GM19372 (cell line): Measurements from ENCODE around the gene AGER.

Source experiments
- ATAC-seq: cut with Tn5 transposase; IDR thresholded peaks from one replicate; pipeline ENCODE4 v1.9.1; 2021; ENCODE audit warnings: mild to moderate bottlenecking, low read depth, moderate library complexity; ENCODE audit not compliant: unreplicated experiment

AGER gene

GRCh38 chr6:32174416-32174815, 9.6 kb downstream of the AGER start:
- ATAC-seq, result no peak

GRCh38 chr6:32173051-32173727, 10.9 kb downstream of the AGER start:
- no peak for ATAC-seq

- no peak for ATAC-seq
These were observed 12.8 kb downstream of the AGER start for GRCh38 chr6:32171234-32171633.

GRCh38 chr6:32170294-32170693, 13.8 kb downstream of the AGER start:
- ATAC-seq, result no peak

GRCh38 chr6:32168807-32169591, 15.1 kb downstream of the AGER start:
- no peak for ATAC-seq

- no peak for ATAC-seq
These were observed 15.7 kb downstream of the AGER start for GRCh38 chr6:32168350-32168749.

GRCh38 chr6:32167761-32168262, 16.2 kb downstream of the AGER start:
- no peak for ATAC-seq

- no peak for ATAC-seq
These were observed 16.8 kb downstream of the AGER start for GRCh38 chr6:32167154-32167760.

- ATAC-seq, result no peak
These were observed 17.5 kb downstream of the AGER start for GRCh38 chr6:32166411-32167061.

GRCh38 chr6:32164295-32164694, 19.8 kb downstream of the AGER start, which contains the start of gene EGFL8:
EGFL8 (plus strand) TSS chr6:32164595; CDS start chr6:32166166, 1,571 bp downstream.
- ATAC-seq, result no peak

GRCh38 chr6:32163559-32164258, 20.3 kb downstream of the AGER start:
- ATAC-seq, result no peak

GRCh38 chr6:32158052-32158451, 26.0 kb downstream of the AGER start:
- no peak for ATAC-seq

GRCh38 chr6:32156891-32157290, 27.2 kb downstream of the AGER start:
- no peak for ATAC-seq

- no peak for ATAC-seq
These were observed 29.4 kb downstream of the AGER start for GRCh38 chr6:32154514-32155161.

- ATAC-seq, result no peak
These were observed 30.2 kb downstream of the AGER start, which contains the start of gene PPT2 for GRCh38 chr6:32153564-32154513. PPT2 (plus strand) TSS chr6:32154141; CDS start chr6:32154595, 454 bp downstream.

- no peak for ATAC-seq
These were observed 31.1 kb downstream of the AGER start for GRCh38 chr6:32152769-32153563.

- ATAC-seq, result no peak
These were observed 31.9 kb downstream of the AGER start, which contains the start of gene PRRT1 for GRCh38 chr6:32151863-32152768. PRRT1 (minus strand) TSS chr6:32151939; CDS start chr6:32151827, 112 bp downstream.
